Dermis blood vessel endothelial cell (primary cell): ENCODE measurements around the gene MORN1. TPM values are rescaled to one million over a fixed set of nuclear protein-coding genes. Genes with fewer than 3 reads are reported as not detected.
"Not testable (repeated sequence)": the region's sequence is repeated elsewhere in the genome, so short reads cannot be mapped to it uniquely, and the experiment has no call there.

Experiments used
- DNase-seq: peaks from one replicate; pipeline ENCODE4 v3.0.0; 2010
- total RNA-seq: library from RNA; depleted of rRNA; stranded (reverse); fragments of >200 nt; gene quantifications from 2 replicates; pipeline ENCODE4 v1.2.3, GENCODE V29; 2014

The MORN1 gene
- 7.4 and 7.7 TPM in 2 replicates for total RNA-seq

DNA sequence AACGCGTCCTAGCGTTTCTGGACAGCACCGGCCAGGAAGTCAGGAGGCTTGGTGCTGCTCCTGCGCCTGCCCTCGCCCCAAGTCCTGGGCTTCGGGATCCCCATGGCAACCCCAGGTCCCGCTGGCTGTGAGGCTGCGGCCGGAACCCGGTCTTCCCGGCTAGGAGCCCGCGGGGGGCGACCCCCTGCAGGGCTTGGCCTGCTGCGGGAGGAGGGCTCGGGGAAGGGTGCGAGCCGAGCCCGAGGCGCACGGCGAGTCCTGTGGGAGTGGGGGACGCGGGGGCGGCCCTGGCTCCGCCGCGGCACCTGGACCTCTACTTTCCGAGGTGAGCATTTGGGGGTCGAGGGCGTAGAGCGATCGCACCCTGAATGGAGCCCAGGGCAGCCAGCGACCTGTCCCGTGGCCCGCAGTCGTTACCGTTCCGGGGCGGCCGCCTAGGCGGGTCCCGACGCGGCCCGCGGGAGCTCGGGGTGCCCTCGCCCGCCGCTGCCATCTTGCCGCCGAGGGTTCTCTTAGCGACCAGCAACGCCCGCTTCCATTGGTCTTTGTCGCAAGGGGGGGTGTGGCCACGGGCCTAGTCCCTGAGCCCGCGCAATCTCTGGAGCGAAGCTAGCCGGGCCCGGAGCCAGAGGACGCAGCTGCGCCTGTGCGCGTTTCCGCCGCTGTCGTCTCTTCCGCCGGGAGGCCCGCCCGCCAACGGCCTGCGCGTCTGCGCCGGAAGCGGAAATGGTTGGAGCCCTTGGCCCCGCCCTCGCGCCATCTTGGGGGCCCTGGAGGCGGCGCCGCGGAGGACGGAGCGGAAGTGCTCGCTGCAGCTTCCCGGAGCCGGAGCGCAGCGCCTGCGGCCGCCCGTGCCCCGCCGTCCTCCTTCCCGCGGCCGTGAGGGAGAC, at the start of gene MORN1, which contains the start of gene RER1:
Gene MORN1, minus strand, starts transcription at position 514 of the 890 bp plus-strand sequence. Its CDS starts 21 bp downstream, at position 493.
Gene RER1, plus strand, starts transcription at position 801 of the 890 bp plus-strand sequence. CDS start 3,950 bp downstream, outside the sequence.
- peak; percentile 99 for DNase-seq

DNA sequence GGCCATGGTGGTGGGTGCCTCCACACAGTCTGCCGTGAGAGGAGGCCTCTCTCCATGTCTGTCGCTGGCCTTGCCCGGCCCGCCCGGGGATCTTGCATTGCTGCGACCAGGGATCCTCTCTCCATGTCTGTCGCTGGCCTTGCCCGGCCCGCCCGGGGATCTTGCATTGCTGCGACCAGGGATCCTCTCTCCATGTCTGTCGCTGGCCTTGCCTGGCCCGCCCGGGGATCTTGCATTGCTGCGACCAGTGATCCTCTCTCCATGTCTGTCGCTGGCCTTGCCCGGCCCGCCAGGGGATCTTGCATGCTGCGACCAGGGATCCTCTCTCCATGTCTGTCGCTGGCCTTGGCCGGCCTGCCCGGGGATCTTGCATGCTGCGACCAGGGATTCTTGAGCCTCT, 49.0 kb upstream of the MORN1 start:
- not testable (repeated sequence) for DNase-seq

DNA sequence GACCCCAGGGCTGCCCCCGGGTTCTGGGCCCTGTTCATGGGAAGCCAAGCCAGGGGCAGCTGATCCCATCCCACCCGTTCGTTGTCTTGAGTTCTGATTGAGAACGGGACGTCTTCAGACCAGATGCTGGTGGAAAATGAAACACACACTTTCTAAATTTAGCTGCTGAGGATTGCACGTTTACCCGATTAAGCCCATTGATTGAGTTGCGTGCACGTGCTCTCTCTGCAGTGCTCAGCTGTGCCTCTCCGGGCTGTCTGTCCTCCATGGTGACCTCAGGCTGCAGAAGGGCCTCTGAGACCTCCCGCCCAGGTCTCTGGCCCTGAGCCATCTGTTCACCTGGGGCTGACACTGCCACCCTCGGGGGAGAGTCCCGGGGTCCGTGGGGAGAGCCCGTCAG, 48.0 kb upstream of the MORN1 start:
- no peak for DNase-seq

DNA sequence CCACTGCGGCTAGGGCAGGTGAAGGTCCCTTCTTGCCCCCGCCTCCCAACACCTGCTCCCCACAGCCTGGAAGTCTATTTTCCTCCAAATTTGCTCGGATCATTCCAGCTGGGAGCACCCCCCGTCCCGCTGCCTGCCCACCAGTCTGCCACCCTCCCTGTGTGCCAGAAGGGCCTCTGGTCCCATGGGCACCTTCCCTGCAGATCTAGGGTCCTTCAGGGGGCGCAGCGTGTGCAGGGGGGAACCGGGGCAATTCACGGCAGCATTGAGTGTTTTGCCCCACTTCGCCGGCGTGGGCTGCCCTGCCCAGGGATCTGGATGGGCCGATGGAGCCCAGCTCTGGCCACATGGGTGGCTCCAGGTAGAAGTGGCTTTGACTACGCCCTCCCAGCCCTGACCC, 47.3 kb upstream of the MORN1 start:
- DNase-seq: no peak

DNA sequence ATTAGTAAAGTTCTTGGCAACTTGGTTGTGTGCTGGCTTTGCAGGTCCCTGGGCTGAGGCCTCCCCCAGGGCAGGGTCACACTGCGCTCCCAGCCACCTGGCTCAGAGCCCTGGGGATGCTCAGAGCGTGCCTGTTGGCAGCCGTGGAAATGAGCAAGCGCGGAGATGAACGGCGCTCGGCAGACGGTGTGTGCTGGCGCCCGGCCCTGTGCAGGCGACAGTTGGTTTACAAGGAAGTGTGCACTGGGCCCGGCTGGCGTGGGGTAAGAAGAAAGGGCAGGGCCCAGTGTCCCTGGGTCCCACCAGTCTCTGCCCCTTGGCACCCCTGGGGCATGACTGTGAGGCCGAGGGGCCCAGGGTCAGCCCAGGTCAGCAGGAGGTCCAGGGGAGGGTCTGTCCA, 46.7 kb upstream of the MORN1 start:
- DNase-seq: no peak

DNA sequence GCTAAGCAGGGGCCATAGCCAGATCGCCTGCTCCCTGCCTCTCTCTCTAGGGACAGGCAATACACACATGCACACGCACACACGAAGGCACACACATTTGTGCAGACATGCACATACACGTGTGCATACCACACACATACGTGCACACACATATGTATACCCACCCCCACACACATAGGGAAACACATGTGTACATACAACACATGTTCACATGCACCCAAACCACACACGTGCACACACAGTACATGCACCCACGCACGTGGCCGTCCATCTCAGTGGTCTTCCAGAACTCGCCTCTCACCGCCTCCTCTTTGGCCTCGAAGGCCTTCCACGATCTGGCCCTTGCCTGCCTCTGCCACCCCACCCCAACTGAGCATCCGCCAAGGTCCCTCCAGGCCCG, 46.3 kb upstream of the MORN1 start:
- DNase-seq: no peak

DNA sequence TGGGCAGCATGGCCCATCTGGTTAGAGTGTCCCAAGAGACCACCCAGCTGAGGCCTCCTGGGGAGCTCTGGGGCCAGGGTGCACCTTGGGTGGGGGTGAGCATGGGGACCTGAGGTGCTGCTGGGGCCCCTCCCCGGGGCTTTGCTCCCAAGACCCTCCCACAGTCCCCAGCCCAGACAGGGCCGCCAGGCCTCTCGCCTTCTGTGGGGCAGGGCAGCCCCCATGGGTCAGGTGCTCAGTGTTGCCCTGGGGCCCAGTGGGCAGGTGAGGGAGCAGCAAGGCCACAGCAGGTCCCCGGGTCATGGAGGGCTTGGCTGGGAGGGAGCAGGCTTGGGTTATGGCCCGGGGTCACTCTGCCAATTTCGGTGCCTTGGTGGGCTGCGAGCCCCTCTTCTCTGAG, 45.5 kb upstream of the MORN1 start:
- DNase-seq: no peak

DNA sequence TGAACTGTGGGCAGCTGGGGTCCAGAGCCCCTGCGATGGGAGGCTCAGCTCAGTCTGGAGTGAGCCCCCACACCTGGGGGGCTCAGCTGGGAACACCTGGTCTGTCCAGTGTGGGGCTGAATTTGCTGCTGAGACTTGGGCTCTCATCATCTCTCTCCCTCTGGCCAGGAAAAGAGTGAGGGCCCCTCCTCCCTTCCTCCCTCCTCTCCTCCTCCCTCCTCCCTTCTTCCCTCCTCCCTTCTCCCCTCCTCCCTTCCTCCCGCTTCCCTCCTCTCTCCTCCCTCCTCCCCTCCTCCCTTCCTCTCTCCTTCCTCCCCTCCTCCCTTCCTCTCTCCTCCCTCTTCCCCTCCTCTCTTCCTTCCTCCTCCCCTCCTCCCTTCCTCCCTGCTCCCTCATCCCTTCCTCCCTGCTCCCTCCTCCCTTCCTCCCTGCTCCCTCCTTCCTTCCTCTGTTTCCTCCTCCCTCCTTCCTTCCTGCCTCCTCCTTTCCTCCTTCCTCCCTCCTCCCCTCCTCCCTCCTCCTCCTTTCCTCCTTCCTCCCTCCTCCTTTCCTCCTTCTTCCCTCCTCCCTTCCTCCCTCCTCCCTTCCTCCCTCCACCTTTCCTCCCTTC, 44.5 kb upstream of the MORN1 start:
- no peak for DNase-seq

DNA sequence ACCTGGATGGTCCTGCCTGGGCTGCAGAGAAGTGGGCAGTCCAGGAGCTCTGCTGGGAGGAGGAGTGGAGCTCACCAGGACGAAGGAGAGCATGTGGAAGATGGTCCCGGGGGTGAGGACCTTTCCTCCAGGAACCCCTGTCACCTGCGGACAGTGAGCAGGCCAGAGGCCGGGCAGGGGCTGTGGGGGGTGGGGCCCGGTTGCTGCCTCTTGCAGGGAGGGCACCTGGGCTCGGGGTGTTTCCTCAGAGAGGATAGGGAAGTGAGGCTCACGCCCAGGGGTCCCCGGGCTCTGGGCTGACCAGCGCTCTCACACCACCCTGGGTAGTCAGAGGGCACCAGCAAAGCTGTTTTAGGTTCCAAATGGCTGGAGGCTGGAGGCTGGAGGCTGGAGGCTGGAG, 43.7 kb upstream of the MORN1 start:
- no peak for DNase-seq

DNA sequence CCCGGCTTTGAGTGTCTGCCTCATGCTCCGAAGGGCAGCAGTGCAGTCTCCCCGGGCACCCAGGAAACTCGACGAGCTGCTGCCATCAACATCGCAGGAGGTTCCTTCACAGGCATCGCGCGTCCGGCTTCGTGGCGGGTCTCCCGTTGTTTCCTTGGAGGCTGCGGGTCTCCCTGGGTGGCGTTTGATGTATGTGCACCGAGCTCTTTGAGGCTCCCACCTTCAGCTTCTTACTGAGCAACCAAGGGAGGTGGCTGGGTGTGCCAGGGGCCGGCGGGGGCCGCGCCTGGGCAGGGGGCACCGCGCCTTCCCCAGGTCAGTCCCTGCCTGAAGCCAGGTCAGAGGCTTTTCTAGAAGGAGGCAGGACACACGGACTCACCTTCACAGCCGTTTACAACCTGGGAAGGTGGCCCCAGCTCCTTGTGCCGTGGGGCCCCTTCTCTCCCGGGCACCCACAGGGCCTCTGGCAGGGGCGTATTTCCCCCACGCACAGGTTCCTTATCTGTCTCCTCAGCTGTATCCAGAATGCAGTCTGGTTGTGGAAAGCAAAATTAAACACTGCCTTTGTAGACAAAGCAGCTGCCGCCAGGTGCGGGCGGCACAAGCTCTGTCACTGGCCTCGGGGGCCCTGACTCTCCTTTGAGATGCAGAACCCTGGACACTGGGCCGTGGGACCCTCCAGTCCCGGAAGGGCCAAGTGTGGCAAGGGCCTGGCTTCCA, 42.7 kb upstream of the MORN1 start:
- no peak for DNase-seq

DNA sequence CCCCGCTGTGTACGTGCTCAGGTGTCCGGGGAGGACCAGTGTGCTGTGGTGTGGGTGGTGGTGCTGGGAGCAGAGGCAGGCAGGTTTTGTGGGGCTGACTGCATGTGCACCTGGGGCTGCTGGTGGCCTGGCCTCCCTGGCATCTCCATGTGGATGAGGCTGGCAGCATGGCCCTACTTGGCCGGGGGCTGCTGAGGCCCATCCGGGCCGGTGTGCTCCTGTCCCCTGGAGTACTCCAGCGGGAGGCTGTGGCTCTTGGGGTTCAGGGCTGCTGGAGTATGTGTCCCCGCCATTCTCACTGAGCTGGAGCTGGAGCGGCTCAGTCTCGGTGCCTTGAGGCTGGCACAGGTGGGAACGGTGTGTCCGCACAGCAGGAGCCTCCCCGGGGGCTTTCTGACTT, 41.8 kb upstream of the MORN1 start:
- DNase-seq: no peak

DNA sequence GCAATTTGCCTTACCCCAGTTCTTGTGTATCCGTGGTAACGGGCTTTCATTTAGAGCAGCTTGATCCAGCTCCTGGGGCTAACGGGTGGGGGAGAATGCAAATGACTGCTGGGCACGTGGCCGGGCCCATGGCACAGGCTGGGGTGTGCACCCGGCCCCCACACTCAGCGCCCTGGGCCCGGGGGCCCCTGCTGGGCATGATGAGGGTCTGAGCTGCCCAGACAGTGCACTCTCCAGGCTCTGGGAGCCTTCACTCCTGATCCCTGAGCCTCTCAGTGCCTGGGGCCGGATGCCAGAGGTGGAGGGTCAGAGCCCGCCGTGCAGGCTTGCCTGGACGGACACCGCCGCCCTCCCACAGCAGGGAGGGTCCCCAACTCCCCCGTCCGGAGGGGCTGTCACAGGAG, 41.1 kb upstream of the MORN1 start:
- DNase-seq: no peak

DNA sequence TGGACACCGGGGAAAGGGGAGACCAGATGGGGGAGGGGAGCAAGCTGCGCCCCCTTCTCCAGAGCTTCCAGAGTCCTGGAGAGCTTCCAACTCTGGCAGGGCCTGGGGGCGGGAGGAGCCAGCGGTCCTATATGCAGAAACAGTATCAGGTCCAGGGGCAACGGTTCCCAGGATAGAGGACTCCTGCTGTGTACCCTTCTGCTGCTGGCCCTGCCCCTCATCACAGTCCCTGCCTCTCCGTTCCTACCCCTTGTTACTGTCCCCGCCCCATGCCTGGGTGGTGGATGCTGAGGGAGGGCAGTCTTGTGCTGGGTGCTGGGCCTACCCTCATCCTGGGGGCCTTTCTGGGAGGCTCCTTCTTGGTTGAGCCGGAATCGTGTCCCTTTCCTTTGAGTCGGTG, 40.2 kb upstream of the MORN1 start:
- no peak for DNase-seq

DNA sequence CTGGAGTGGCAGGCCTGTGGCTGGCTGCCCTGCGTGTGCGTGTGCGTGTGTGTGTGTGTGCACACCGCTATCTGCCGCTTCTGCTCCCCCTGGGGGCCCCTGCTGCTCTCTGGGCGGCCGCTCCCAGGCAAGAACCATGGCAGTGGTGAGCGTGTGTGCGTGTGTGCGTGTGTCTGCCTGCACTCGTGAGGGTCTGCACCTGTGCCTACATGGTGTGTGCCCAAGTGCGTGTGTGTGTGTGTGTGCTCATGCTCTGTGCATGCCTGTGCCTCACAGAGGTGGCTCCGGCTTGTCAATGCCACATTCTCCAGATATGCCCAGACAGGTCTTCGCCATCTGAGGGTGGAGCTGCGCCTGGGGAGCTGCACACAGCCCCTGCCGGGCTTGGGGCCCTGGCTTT, 39.7 kb upstream of the MORN1 start:
- DNase-seq: no peak

DNA sequence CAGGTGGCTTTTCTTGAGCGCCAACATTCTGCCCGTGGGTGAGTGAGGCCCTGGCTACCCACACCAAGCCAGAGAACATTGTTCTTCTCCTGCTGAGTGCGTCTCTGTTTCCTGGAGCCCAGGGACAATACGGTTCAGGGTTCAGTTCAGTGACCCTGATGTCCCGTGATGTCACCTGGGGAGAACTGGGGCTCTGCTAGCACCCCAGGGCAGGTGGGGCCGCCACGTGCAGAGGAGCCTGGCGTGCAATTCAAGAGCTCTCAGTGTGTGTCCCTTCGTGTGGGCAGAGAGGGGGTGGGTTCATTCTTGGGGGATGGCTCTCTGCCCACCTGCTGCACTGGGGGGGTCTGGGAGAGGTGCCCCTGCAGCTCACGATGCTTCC, 39.2 kb upstream of the MORN1 start:
- no peak for DNase-seq

DNA sequence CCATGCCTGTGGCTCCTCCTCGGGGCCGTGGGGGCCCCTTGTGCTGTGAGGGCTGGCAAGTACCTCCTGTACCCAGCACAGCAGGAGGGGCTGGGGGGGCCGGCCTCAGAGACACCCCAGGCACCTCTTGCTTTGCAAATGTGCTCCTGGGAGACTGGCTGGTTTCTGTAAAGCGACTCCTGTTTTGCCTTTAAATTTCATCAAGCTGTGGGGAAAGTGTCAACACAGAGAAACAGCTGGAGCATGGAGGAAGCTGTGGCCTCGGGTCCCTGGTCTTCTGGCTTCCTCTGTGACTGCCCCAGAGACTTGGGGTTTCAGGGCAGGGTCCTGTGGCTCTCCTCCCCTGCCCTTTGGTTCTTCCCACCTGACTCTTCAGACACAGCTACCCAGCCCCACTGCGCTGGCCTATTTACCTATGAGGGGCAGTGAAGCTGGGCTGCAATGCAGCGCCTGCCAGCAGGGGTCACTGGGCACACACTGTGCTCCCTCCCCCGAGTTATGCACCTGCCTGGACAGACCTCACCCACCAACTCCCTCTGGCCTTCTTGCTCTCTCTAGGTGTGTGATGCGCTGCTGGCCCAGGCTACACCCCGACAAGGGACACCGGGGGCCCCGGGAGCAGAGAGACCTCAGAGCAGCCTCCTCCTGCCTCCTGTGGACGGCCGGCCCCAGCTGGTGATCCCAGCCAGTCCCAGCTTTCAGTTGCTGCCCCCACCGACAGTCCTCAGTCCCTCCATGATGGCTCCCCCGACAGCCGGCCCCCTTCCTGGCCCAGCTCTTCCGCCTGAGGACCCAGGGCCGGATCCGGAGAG, 38.6 kb upstream of the MORN1 start:
- DNase-seq: peak; percentile 21

DNA sequence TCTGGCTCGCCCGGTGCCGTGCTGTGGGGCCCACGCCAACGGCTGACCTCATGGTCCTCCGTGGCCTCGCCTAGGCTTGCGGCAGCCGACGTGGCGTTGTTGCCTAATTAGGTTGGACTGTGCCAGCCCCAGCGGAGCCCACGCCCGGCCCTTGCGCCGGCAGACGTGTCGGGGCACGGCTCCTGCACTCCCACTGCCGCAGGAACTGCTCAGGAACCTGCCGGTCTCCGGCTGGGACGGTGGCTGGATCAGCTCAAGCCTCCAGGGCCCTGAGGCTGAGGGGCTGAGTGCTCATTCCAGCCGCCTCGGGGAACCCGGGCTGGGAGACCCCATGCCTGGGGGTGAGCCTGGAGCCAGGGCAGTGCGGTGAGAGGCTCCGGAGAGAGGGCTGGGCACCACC, 37.1 kb upstream of the MORN1 start:
- no peak for DNase-seq

DNA sequence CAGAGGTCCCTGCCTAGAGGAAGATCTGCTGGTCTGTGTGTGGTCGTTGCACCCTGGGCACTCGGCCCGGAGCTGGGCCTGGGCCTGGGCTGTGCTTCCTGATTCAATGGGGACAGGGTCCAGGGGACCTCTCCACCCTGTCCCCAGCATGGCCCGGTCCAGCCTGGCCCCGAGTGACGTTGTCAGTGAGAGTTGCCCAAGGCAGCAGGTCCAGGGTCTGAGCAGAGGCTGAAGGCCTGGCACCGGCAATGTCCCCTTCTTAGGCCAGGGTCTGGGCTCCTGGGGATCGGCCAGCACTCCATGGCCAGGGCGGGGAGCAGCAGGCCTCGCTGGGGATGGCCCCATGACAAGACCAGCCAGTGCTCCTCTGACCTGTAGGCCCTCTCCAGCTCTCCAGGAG, 36.6 kb upstream of the MORN1 start:
- DNase-seq: no peak

DNA sequence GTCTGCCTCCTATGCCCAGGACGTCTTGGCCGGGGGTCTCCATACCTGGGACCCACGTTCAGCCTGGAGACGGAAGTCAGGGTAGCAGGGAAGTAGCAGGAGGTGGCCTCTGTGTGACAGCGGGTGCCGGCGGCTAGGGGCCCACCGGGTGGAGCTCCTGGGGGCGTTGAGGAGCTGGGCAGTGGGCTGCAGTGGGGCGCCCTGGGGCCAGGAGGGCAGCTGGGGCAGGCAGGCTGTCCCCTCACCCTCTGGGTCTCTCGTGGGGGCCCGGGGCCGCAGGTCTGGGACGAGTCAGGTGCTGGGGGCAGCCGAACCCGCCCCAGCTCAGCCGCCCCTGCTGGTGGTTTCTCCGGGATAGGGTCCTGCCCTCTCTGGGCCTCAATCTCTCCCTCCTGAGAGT, 35.7 kb upstream of the MORN1 start:
- no peak for DNase-seq

DNA sequence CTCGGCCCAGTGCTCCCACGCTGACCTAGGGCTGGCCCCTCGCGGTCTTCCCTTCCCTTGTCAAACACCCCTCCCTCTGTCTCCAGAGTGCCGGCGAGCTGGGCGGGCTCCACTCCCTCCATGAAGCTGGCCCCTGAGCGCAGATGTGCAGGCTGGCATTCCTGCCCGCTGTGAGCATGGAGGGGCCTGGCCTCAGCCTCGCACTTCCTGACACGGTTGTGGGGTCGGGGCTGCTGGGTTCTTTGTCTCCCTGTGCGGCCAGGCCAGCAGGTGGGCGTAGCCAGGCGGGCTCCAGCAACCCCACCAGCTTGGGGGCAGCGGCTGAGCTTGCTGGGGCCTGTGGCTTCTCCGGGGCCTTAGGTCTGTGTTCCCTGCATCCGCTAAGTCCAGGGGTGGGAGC, 35.2 kb upstream of the MORN1 start:
- DNase-seq: no peak

DNA sequence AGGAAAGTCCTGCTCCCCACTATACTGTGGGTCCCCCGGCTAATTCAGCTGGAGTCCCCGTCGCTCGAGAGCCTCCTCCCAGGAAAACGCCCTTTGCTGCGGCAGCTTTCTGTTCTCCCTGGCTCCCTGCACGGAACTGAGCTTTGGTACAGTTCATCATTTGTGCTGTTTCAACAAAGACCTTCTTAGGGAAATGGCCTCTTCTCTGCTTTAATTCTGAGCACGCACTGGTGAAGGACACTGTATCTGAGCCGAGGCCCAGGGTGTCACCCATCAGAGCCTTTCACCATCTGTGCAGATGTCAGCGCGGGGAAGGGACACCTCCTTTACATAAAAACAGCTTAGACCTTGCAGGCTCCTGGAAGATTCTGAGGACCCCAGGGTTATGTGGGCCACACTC, 34.5 kb upstream of the MORN1 start:
- DNase-seq: no peak

DNA sequence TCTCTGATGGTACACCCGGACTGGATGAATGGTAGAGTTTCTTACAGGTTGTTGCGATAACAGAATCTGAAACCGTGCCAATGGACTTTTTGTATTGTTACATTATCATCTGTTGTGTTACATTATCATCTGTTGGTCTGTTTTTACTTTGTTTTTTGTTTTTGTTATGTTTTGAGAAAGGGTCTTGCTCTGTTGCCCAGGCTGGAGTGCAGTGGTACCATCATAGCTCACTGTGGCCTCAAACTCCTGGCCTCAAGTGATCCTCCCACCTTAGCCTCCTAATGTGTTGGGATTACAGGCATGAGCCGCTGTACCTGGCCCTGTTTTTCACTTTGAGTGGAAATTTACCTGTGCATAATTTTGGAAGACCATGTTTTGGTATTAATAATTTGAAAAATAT, 31.2 kb upstream of the MORN1 start:
- no peak for DNase-seq

DNA sequence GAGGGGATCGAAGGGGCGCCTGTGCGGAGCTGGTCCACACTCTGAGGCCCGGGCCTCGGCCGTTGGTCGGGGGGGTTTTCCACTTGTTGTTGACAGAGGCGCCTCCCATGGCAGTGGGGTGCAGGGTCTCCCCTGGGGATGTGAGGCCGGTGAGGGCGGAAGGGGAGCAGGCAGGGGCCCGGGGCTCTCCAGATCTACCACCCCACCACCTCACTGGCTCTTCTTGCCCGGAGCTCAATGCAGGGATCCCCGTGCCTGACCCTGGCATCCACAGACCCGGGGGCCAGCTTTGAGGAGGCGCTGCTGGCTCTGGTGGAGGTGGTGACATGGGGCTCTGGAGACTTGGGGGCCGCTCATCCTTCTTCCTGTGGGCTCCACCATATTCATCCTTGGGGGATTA, 28.1 kb upstream of the MORN1 start:
- no peak for DNase-seq
